ENCODE data around the gene PPTC7.
"Not testable (repeated sequence)": the region's sequence is repeated elsewhere in the genome, so short reads cannot be mapped to it uniquely, and the experiment has no call there.

The PPTC7 gene, protein sequence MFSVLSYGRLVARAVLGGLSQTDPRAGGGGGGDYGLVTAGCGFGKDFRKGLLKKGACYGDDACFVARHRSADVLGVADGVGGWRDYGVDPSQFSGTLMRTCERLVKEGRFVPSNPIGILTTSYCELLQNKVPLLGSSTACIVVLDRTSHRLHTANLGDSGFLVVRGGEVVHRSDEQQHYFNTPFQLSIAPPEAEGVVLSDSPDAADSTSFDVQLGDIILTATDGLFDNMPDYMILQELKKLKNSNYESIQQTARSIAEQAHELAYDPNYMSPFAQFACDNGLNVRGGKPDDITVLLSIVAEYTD

GRCh38 chr12:110583137-110584059 is at the start of gene PPTC7:
TSS of gene PPTC7 (minus strand) at chr12:110583318. CDS start at chr12:110583031, 287 bp downstream.
- in situ Hi-C loops (cut with MboI; ENCODE audit: low sequenced_read_pairs), result no loop called here

DNA sequence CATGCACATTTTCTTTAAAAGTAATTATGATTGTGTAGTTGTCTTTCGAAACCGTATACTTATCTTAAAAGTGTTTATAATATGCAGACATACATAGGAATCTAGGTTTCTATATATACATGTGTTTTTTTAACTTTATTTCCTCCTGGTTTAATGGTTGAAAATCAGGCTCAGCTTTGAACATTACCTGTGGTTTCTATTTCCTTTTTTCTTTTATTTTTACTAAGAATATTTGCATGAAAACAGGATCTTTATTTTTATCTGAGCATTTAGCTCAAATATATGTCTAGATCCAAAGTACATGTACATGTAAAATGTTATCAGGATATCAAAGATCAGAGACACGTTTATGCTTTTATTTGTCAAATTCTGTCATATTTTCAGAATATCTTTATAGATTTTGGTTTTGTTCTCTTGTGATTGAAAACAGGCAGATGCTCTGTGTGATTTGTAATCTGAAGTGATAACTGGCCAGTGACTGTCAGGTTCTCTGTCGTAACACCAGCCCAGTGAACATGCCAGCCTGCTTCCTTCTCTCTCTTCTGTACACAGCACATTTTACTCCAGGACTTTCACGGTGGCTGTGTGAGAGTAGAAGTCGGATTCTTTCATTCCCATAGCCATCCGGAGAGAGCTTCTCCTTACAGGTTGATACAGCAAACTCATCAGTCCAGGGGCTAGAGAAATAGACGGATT is 44.5 kb upstream of the PPTC7 start:
- in situ Hi-C loops (cut with MboI; ENCODE audit: low sequenced_read_pairs), result no loop called here

DNA sequence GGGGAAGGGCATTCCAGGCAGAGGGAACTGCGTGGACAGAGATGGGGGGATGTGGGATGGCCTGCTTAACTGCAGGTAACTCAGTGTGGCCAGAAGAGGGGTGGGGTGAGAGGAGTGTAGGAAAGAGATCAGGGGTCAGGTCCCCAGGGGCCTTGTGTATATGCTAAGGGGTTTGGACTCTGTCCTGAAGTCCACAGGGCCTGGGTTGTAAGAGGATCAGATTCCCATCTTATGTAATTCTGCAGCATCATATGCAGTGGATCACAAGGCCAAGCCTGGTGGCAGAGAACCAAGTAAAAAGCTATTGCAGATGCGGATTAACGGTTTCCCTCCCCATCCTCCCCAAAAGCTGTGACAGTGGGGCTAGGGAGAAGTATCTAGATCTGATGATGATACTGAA is 39.5 kb upstream of the PPTC7 start:
- in situ Hi-C loops (cut with MboI; ENCODE audit: low sequenced_read_pairs), result no loop called here

DNA sequence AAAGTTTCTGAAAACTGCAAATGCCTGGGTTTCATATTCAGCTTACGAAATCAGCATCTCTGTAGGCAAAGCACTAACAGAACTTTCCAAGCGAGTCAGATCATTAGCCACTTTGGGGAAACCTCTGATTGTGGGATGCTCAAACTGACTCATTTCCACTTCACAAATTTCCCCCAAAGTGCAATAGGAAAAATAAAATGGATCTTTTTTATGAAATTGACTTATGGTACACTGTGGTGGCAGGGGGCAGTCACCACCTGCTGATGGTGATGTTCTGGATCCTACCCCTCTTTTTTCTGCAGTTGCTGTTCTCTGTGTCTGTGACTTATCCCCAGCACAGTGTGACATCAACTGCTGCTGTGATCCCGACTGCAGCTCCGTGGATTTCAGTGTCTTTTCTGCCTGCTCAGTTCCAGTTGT is 36.4 kb upstream of the PPTC7 start:
- in situ Hi-C loops (cut with MboI; ENCODE audit: low sequenced_read_pairs), result no loop called here

DNA sequence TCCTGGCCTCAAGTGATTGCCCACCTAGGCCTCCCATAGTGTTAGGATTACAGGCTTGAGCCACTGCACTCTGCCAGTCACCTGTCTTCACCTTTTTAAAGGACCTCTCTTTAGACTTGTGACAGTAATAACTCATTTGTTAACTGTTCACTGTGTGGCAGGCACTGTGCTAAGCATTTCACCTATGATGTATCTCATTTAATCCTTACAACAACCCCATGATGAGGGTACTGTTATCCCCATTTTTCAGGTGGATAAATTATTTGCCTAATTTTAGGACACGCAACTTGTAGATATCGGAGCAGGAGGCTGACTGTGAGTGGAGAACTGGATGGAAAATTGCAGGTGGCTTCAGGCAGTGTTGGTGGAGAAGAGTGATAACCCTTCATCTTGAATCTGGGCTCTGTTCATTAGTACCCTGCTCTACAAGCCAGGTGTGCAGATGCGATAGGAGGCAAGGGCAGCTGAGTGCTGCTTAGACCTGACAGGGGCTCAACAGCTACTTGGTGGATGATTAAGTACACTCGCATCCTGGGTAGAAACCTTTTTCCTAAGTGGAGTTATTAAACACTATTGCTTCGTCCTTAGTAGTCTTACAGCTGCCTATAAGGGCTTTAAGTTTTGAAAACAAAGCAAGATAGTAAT is 33.5 kb upstream of the PPTC7 start:
- in situ Hi-C loops (cut with MboI; ENCODE audit: low sequenced_read_pairs), result no loop called here

- in situ Hi-C loops (cut with MboI; ENCODE audit: low sequenced_read_pairs), result no loop called here
These were observed 32.1 kb upstream of the PPTC7 start for GRCh38 chr12:110615171-110615570.

DNA sequence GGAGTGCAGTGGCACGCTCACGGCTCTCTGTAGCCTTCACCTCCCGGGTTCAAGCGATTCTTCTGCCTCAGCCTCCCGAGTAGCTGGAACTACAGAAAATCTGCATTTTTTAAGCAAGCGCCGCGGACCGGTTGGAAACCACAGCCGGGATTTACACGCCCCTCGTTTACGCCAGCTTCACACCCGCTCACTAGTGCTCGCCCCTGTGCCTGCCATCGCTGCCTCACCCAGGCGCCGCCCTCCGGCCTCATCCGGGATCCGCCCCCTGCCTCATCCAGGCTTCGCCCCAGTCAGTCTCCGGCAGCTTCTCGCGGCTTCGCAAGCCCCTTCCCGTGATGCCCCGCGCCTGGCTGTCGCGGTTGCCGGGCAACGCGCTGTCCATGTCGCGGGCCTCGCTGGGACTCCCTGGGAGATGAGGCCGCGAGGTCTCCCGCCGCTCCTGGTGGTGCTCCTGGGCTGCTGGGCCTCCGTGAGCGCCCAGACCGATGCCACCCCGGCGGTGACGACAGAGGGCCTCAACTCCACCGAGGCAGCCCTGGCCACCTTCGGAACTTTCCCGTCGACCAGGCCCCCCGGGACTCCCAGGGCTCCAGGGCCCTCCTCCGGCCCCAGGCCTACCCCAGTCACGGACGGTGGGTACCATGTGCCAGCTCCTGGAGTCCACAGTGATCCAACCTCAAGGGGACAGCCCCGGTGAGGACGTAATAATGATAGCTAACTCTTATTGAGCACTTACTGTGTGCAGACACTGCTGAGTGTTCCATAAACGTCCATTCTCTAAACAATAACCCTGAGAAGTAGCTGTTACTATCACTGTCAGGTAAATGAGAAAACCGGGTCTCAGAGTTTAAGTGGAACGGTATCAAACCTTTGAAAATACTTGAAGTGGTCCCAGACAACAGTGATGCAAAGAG is 30.9 kb upstream of the PPTC7 start, which contains the start of gene TCTN1:
TCTN1 (plus strand) TSS at position 359 of the 914 bp plus-strand sequence; CDS start at position 413, 54 bp downstream.
- in situ Hi-C loops (cut with MboI; ENCODE audit: low sequenced_read_pairs), result no loop called here

- in situ Hi-C loops (cut with MboI; ENCODE audit: low sequenced_read_pairs), result no loop called here
These were observed 30.1 kb upstream of the PPTC7 start for GRCh38 chr12:110613071-110613770.

DNA sequence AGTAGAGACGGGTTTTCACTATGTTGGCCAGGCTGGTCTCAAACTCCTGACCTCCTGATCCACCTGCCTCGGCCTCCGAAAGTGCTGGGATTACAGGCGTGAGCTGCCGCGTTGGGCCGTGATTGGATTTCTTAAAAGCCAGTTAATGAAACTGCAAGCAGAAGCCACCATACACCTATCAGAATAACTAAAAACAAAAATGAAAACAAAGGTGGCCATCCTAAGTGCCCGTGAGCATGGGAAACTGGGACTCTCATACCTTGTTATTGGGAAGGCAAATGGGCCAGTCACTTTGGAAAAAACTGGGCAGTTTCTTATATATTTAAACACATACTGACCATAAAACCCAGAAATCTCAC is 23.1 kb upstream of the PPTC7 start:
- in situ Hi-C loops (cut with MboI; ENCODE audit: low sequenced_read_pairs), result no loop called here

- in situ Hi-C loops (cut with MboI; ENCODE audit: low sequenced_read_pairs), result not testable (repeated sequence)
These were observed 19.1 kb upstream of the PPTC7 start for GRCh38 chr12:110602085-110602814.

DNA sequence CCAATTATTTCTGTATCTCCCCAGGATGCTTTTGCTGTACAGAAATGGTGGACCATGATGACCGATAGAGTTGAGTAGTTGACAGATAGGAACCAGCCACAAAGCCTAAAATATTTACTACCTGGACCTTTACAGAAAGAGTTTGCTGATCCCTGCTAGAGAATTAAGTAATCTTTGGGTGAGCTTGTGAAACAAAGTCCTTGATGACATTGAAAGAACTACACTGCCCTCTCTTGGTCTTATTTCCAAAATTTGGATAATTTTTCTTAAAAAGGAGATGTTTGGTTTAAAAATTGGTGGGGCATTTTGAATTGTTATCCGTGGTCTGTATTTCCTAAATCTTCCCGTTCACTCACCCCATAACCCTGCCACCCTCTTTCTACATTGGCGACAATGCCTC is 17.1 kb upstream of the PPTC7 start:
- in situ Hi-C loops (cut with MboI; ENCODE audit: low sequenced_read_pairs), result no loop called here

GRCh38 chr12:110599334-110599733 is 16.2 kb upstream of the PPTC7 start:
- in situ Hi-C loops (cut with MboI; ENCODE audit: low sequenced_read_pairs), result no loop called here

GRCh38 chr12:110597885-110598284 is 14.8 kb upstream of the PPTC7 start:
- in situ Hi-C loops (cut with MboI; ENCODE audit: low sequenced_read_pairs), result no loop called here

GRCh38 chr12:110592919-110593318 is 9.8 kb upstream of the PPTC7 start:
- in situ Hi-C loops (cut with MboI; ENCODE audit: low sequenced_read_pairs), result not testable (repeated sequence)

- in situ Hi-C loops (cut with MboI; ENCODE audit: low sequenced_read_pairs), result no loop called here
These were observed 9.0 kb upstream of the PPTC7 start for GRCh38 chr12:110592078-110592477.

DNA sequence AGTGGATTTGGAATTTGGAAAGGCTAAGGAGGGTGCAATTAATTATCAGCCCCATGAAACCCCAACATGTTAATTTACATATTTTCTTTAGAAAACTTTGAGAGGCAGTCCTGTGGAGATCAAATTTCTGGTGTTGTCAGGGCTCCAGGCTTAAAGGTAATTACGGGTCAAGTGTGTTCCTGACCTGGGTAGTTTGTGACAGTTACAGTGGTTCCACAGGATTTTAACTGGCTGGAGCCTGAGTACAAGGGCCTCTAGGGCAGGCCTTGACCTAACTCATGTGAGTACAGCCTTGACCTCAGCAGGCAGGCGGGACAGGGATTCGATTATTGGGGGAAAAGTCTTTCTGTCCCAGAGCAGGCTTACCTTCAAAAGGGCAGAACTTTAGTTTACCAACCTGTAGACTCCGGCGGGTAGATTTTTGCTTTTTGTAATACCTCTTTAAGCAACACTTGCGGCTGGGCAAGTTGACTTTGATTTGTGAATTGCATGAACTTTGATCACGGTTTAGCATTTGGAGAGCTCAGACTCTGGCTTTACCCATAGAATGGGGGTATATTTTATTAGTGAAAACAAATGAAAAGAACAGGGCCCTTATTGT is 8.4 kb upstream of the PPTC7 start:
- in situ Hi-C loops (cut with MboI; ENCODE audit: low sequenced_read_pairs), result no loop called here

GRCh38 chr12:110590806-110591326 is 7.7 kb upstream of the PPTC7 start:
- in situ Hi-C loops (cut with MboI; ENCODE audit: low sequenced_read_pairs), result no loop called here

- in situ Hi-C loops (cut with MboI; ENCODE audit: low sequenced_read_pairs), result no loop called here
These were observed 6.9 kb upstream of the PPTC7 start for GRCh38 chr12:110590059-110590458.
